Hepatic stellate cell (primary cell): ENCODE results near the gene RELA.
"Not testable (repeated sequence)": the region's sequence is repeated elsewhere in the genome, so short reads cannot be mapped to it uniquely, and the experiment has no call there.

Source experiments
- DNase-seq: peaks from one replicate; pipeline ENCODE4 v3.0.0; 2011; ENCODE audit warnings: low spot score

Gene RELA

GRCh38 chr11:65648997-65649493, 13.7 kb downstream of the RELA start:
- DNase-seq = no peak

GRCh38 chr11:65646958-65647701, 15.6 kb downstream of the RELA start:
- DNase-seq = no peak

GRCh38 chr11:65646288-65646957, 16.3 kb downstream of the RELA start:
- DNase-seq = no peak

- peak; percentile 57 for DNase-seq
These were observed 17.0 kb downstream of the RELA start for GRCh38 chr11:65645710-65646109.

- no peak for DNase-seq
These were observed 17.9 kb downstream of the RELA start for GRCh38 chr11:65644837-65645236.

- no peak for DNase-seq
These were observed 18.7 kb downstream of the RELA start for GRCh38 chr11:65643971-65644370.

- no peak for DNase-seq
These were observed 20.6 kb downstream of the RELA start for GRCh38 chr11:65642014-65642671.

- no peak for DNase-seq
These were observed 21.3 kb downstream of the RELA start for GRCh38 chr11:65641297-65642013.

- DNase-seq = no peak
These were observed 22.0 kb downstream of the RELA start for GRCh38 chr11:65640483-65641296.

- DNase-seq = no peak
These were observed 22.9 kb downstream of the RELA start for GRCh38 chr11:65639623-65640482.

- not testable (repeated sequence) for DNase-seq
These were observed 23.5 kb downstream of the RELA start for GRCh38 chr11:65639228-65639597.

GRCh38 chr11:65637794-65638419, 24.8 kb downstream of the RELA start, which contains the start of gene SIPA1:
SIPA1 (plus strand) TSS chr11:65638101; CDS start chr11:65640922, 2,821 bp downstream.
- DNase-seq = peak; percentile 91

GRCh38 chr11:65637032-65637557, 25.6 kb downstream of the RELA start:
- DNase-seq = no peak

- no peak for DNase-seq
These were observed 26.3 kb downstream of the RELA start for GRCh38 chr11:65636108-65637031.

- DNase-seq = no peak
These were observed 27.6 kb downstream of the RELA start for GRCh38 chr11:65634905-65635731.

- DNase-seq = no peak
These were observed 28.3 kb downstream of the RELA start for GRCh38 chr11:65634440-65634839.

GRCh38 chr11:65634109-65634436, 28.6 kb downstream of the RELA start:
- no peak for DNase-seq
